22Rv1 (cell line): ENCODE measurements around the gene MIEF1.
"Not testable (repeated sequence)": the region's sequence is repeated elsewhere in the genome, so short reads cannot be mapped to it uniquely, and the experiment has no call there.

Source experiments
- H3K27ac ChIP-seq: fragments of 450-650 bp; 2 replicates; pipeline ENCODE4 v1.5.1; 2017
- CTCF ChIP-seq: fragments of 450-650 bp; IDR thresholded peaks from 2 replicates; pipeline ENCODE4 v1.5.1; 2017; ENCODE audit warnings: mild to moderate bottlenecking
- ZFX ChIP-seq: fragments of 450-650 bp; IDR thresholded peaks from 2 replicates; pipeline ENCODE4 v1.6.1; 2017; ENCODE audit warnings: antibody characterized with exemption, borderline replicate concordance

MIEF1 gene

GRCh38 chr22:39498802-39499201 lies 3.3 kb upstream of the MIEF1 start:
- TF ChIP-seq ZFX (no peak), CTCF (no peak)
- no peak overlapping the region for H3K27ac ChIP-seq

GRCh38 chr22:39500101-39500500 lies 2.0 kb upstream of the MIEF1 start:
- no peak for TF ChIP-seq CTCF
- no peak for TF ChIP-seq ZFX
- H3K27ac ChIP-seq = peak overlapping the region; percentile 69; the same call in 1 of the 2 replicates

- TF ChIP-seq ZFX (no peak), CTCF (no peak)
- peak overlapping the region; percentile 69 for H3K27ac ChIP-seq
These were observed 414 bp upstream of the MIEF1 start for GRCh38 chr22:39501644-39502108.

- H3K27ac ChIP-seq = peak overlapping the region; percentile 69
- TF ChIP-seq CTCF (no peak), ZFX (no peak)
These were observed 809 bp downstream of the MIEF1 start for GRCh38 chr22:39502789-39503409.

- no peak for TF ChIP-seq CTCF
- TF ChIP-seq ZFX = no peak
These were observed 1.5 kb downstream of the MIEF1 start for GRCh38 chr22:39503630-39504029.

GRCh38 chr22:39504071-39504470 lies 2.0 kb downstream of the MIEF1 start:
- H3K27ac ChIP-seq = no peak overlapping the region
- TF ChIP-seq CTCF (no peak), ZFX (no peak)

More at GRCh38 chr22:39503630-39504029, 1.5 kb downstream of the MIEF1 start:
- no peak overlapping the region for H3K27ac ChIP-seq

GRCh38 chr22:39507021-39507420 lies 4.9 kb downstream of the MIEF1 start:
- H3K27ac ChIP-seq = not testable (repeated sequence)

GRCh38 chr22:39508393-39508792 lies 6.3 kb downstream of the MIEF1 start:
- no peak overlapping the region for H3K27ac ChIP-seq
- TF ChIP-seq ZFX (no peak), CTCF (no peak)
